HG03378 (cell line): Measurements from ENCODE around the gene PRM2.
A peak's percentile ranks its signal among the peaks of the same experiment; 100 is the strongest.

Experiments used
- ATAC-seq: cut with Tn5 transposase; IDR thresholded peaks from one replicate; pipeline ENCODE4 v1.9.1; 2021; ENCODE audit warnings: mild to moderate bottlenecking, moderate library complexity; ENCODE audit not compliant: unreplicated experiment

The PRM2 gene

DNA sequence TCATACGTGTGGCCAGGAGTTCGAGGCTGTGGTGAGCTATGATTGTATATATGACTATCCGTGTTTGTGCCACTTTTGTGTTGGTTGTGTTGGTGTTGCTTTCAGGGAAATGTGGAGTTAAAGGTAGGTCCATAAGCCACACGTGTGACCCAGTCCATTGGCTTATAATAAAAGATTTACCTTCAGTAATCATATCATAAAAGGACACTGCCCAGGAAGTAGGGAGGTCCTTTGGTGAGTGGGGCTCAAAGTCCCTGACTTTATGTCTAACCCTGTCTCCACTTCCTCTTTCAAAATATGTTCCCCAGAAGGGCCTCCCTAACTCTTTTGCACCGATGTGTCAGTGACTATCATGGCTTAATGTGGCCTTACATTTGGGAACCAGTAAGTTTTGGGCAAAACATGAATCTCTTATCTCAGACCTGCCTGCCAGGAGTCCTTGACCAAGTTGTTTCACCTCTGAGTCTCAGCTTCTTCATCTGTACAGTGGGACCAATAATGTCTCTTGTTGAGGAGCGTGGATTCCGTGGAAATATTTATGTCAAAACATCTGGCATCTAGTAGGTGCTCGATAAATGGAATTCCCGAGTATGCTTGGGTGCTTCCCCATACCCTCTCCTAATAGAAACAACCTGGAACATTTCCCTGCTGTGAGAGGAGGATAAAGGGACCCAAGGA, 12.0 kb downstream of the PRM2 start:
- no peak for ATAC-seq

DNA sequence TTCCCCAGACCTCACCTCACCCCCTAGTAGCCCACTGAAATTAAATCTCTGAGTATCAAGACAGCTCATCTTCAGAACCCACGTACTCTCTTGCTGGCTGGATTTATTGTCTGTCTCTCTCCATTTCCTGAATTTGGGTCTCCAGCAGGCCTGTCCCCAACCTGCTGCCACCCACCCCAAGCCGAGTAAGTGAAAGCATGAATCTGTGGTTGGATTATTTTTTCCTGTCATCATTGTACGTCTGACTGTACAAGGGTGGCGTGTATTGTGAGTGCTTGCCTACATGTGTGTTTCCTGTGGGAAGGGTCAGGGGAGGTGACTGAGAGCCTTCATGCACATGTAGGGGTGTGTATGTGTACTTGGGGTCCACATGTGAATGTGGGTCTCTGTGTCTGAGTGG, 12.5 kb downstream of the PRM2 start:
- ATAC-seq = no peak

DNA sequence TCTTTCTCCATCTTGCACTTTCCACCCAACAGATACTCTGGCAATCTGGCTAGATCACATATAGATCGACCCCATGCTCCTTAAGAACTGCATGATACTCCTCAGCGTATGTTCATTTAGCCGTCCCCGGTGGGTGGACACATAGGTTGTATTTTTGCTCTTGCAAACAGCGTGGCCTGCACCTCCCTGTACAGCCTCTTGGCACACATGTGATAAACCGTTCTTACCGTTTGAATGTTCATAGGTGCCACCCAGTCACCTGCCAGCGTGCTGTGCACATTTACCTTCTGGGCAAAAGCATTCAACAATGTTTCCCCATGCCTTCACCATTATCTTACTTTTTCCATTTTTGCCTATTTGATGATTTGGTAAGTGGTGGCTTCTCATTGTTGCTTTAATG, 13.4 kb downstream of the PRM2 start:
- ATAC-seq = no peak

DNA sequence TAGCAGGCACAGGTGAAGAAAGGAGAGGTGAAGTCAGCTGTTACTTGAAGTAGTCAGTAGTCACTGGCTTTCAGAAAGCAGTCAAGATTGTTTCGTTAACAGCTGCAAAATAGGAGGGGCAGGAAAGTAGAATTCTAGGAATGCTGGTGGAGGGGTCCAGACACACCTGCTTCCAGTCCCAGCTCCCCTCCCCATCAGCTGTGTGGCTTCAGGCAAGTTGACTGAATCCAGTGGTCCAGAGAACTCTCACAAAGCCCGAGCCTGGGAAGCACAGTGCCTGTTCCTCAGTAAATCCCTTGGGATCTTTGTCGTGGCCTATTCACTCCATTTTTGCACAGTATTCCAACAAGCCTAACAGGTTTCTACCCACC, 15.7 kb downstream of the PRM2 start:
- no peak for ATAC-seq

DNA sequence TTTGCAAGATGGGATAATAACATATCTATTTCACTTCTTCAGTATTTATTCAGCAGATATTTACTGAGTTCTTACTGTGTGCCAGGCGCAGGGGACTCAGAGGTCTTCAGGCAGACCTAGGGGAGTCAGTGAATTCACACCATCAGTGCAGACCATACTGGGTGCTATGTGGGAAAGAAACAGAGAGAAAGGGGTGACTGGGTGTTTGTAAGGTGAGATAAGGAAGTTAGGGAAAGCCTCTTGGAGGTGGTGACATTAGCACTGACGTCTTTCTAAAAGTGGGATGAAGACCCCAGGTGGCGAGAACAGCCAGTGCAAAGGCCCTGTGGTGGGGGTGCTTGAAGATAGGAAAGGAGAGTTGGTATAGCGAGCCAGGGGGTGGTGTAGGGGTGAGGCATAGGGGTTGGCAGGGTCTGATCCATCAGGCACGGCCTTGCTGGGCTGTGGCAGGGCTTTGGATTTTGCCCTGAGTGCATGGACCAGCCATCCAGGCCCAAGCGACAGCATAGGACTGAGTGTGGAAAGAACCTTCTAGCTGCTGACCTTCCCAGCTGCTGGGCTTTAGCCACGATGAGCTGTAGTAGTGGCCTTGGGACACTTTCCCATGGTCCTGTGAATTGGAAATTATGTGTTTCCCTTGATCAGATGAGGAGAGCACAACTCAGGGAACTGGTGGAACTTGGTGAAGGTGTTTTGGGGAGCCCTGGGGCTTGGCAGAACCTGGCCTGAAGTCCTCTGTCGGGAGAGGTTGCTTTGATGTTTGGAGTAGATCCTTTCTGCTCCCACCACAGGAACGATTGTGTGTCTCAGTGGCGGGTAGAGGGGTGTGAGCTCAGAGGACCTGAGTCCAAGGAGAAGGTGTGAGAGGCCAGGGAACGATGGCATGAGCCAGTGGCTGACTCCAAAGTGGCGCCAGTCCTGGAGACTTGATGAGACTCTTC, 16.4 kb downstream of the PRM2 start:
- ATAC-seq = no peak

DNA sequence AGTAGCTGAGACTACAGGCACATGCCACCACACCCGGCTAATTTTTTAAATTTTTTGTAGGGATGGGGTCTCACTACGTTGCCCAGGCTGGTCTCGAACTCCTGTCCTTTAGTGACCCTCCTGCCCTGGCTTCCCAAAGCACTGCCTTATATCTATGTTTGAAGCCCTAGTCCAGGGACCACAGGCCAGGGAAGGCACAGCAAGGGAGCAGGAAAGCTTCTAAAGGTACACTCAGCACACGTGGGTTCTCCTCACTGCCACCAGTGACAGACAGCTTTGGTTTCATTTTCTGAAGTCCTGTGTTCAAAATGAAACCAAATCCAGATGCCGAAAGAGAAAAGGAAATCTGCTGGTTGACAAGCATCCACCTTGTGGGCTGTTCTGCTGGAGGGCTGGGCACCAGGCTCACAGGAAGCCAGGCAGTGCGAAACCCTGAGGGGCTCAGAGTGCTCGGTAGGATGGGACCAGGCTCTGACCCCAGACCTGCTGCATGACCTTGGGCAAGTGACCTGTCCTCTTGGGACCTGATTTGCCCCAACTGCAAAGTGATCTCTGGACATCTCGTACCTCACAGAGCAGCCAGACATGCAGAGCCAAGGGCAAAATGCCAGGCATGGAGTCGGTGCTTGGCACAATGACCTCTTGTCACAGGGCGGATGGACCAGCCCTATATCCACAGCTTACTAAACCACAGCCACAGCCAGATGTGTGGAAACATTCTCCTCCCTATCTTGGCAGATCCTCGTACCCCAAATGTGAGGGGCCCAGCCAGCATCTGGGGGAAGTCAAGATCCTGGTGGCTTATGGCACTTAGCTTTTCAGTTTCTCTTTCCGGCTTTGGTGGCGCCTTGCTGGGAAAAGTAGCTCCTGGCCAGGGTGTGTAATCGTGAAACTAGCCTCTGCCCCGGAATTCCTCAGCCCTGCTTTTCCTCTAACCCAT, 17.5 kb downstream of the PRM2 start:
- ATAC-seq = no peak

DNA sequence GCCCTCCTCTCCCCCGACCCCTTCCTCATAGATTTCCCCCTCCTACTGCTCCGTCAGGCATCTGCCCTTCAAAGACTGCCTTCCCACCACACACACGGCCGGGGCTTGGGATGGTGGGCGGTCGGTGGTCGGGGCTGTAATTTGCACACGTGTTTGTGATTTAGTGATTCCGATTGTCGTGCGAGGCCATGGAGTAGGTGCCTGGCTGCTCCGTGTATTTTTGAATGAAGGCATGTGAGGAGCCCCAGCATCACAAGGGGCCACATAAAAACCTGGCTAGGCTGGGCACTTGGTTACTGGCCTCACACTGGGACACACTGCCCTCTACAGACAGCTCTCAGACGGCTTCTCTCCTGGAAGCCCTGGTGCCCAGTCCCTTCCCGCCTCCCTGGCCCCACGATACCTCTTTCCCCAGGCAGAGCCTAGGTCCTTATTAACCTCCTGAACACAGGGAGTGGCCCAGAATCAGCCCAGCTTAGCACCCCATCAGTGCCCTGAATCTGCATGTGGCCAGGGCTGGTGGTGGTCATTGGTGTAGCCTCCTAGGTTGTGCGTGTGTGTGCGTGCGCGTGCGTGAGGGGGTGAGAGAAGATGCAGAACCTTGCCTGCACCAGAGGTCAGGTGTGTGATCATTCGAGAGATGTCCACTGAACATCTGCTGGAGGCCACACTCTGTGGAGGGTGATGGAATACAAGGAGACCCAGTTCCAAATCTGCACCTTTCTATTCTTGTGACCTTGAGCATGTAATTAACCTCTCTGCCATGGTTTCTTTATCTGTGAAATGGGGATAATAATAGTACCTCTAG, 18.9 kb downstream of the PRM2 start:
- no peak for ATAC-seq

DNA sequence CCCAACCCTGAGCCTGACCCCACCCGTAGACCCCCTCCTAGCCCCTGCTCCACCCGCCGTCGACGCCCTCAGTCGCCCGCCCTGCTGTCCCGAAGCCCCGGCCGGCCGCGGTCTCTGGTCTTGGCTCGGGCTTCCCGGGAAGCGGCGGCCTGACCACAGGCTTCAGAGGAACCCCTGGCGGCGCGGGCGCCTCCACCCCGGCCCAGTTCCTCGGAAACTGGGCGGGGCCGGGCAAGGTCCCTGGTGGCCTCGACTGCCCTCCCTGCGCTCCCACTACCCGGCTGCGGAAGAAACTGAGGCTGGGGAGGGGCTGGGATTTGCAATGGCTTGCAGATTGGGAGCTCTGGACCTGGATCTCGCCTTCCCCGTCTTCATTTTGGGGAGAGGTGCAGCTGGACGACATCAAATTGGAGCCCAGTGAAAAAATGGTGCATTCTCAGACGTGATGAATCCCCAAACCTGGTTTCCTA, 19.6 kb downstream of the PRM2 start:
- no peak for ATAC-seq

DNA sequence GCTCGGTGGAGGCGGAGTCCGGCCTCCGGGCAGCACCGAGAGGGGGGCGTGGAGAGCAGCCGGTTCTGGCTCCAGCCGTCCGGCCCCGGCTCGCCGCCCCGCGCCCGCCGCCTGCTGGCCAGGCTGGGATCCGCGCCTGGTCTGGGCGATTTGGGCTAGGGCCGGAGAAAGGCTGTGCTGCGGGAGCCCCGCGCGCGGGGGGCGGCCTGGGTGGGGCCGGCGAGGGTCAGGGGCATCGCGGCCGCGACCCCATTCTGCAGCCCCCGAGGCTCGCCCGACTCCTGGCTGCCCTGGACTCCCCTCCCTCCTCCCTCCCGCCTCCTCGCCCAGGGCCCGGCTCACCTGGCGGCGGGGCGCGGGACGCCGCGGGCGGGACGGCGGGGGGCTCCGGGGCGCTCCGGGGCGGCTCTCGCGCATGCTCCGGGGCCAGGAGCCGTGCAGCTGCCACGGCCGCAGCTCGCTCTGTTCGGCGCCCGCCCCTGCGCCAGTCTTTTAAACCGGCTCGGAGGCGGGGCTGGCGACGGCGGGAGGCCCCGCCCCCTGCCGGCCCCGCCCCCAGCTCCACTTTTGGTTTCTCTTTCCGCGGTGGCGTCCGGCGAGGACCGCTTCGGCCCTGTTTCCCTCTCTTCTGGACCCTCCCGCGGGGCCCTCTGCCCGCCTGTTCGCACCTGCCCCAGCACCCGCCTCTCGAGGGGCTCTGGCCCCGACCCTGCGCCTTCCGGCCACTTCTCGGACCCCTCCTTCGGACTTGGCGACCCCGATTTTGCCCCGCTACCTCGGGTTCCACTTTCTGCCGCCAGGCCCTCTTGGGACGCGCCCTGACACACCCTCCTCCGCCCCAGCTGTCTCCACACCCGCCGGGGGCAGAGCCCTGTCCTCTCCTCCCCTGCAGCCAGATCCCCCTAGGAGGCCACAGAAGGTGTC, 20.3 kb downstream of the PRM2 start, which contains the start of gene SOCS1:
Gene SOCS1 (minus strand): TSS at position 468 of the 924 bp plus-strand sequence. CDS start 726 bp downstream, outside the sequence.
- ATAC-seq = peak; percentile 41

DNA sequence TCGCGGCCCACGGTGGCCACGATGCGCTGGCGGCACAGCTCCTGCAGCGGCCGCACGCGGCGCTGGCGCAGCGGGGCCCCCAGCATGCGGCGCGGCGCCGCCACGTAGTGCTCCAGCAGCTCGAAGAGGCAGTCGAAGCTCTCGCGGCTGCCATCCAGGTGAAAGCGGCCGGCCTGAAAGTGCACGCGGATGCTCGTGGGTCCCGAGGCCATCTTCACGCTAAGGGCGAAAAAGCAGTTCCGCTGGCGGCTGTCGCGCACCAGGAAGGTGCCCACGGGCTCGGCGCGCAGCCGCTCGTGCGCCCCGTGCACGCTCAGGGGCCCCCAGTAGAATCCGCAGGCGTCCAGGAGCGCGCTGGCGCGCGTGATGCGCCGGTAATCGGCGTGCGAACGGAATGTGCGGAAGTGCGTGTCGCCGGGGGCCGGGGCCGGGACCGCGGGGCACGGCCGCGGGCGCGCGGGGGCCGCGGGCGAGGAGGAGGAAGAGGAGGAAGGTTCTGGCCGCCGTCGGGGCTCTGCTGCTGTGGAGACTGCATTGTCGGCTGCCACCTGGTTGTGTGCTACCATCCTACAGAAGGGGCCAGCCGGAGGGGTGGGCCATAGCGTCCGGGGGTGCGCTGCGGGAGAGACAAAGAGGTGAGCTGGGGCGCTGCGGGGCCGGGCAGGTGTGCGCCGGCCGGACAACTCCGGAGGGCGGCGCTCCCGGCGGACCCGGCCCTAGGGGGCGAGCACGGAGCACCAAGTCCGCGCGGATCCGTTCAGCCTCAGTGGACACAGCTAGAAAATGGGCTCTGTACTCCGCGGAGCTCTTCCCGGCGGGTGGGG, 21.2 kb downstream of the PRM2 start:
- ATAC-seq = no peak

DNA sequence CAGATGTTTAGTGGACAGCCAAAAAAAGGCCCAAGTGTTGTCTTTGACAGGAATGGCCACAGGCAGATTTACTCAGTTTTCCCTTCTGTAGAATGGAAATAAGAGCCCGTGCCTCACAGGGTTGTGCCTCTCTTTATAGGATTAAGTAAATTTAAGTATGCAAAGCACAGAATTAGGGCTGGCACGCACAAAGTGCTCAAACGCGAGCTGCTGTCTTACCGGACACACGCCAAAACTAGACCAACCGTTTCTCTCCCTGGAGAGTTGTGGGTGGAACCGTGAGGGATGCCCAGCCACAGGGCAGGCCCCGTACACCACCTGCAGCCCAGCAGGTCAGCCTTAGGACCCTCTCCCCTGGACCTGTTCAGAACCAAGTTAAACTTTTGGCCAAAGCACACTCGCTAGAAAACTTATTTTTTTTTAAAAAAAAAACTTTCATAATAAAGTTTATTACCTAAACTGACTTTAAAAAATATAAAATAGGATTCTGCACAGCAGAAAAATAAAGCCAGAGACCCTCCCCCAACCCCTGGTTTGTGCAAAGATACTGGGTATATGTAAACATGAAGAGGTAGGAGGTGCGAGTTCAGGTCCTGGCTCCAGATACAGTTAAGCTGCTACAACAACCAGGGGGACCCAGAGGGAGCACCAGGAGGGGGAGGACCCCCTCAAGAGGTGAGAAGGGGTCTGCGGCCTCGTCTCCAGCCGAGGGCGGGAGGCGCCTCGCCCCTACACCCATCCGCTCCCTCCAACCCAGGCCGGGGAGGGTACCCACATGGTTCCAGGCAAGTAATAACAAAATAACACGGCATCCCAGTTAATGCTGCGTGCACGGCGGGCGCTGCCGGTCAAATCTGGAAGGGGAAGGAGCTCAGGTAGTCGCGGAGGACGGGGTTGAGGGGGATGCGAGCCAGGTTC, 22.0 kb downstream of the PRM2 start:
- ATAC-seq = no peak

DNA sequence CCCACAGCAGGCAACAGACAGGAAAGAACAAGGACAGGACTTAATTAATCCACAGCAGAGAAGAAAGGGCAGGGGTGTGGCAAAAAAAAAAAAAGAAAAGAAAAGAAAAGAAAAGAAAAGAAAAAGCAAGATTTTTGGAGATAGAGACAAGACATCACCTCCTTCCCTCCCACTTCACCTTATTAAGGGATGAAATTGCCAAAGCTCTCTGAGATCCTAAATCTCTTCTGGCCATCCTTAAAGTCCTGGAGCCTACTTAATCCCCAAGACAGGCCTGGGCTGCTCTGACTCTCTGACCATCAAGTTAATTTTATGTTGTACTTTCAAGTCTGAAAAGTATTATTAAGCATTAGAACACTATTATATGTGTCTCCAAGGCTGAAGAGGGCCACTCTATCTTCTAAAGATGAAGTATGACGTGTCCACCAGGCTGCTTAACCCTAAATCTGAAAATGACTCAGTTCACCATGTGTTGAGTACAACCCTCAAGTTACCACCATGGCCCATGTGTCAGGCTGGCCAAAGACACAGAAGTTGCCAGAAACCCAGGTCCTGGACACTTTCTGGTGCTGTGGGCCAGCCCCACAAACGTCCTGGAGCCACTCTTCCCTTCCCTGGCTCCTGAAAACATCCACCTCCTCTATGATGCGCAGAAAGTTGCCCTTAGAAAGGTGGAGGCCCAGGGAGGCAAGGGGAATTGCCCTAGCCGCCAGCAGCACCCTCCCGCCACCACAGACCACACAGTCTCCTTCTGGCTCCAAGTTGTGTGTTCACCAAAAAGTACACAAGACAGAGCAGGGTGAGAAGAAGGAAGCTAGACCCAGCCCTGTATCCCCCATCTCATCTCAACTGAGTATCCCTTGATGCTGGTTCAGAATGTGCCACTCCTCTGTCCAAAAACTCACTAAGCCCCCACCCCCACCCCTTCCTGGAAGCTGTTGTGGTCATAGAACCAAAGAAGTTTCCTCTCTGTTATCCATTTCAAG, 23.0 kb downstream of the PRM2 start:
- no peak for ATAC-seq

DNA sequence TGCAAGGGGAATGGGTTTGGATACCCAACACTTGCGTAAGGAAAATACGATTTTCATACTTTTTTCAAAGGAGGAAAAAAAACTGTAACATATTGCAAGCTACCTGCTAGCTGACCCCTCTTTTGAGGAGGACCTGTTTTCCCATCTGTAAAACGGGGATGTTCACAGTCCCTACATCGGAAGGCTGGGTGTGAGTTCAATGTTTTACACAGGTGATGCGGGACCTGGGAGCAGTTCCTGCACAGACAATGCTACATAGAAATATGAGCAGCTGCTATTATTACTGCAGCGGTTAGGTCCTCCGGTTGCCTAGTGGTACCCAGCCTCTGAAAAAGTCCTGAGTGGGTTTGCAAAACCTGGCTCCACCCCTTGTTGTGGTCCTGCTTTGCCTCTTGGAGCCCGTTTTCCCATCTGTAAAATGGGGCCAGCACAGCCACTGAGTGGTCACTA, 23.8 kb downstream of the PRM2 start:
- ATAC-seq = no peak

DNA sequence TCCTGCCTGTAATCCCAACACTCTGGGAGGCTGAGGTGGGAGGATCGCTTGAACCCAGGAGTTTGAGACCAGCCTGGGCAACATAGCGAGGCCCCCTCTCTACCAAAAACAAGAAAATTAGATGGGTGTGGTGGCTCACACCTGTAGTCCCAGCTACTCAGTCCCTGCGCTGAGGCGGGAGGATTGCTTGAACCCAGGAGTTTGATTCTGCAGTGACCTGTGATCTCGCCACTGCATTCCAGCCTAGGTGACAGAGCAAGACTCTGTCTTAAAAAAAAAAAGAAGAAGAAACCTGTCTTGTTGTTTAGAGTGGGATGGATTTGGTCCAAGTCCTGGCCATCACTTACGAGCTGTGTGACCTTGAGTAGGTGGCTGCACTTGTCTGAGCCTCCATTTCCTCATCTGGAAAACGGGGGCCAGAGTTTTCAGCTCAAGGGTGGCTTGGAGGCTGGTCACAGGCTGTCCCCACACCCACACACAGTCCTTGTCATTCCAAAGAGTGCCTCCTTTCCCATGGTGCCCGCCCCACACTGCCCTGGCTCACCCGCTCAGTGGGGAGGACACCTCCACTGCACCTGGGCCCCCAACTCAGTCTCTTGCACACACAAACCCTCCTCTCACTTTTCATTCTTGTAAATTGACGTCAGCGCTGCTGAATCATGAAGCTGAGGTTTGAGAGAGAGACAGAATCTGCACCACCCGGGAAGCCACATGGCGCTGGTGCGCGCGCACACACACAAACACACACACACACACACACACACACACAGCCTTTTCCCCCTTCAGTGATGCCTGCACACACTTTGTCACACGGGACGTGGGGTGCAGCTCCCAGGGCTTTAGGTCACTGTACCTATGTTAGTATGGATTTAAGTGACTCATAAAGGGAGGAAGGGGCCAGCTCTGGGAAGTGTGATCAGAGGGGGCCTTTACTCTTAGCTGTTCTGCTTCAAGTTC, 24.5 kb downstream of the PRM2 start:
- no peak for ATAC-seq
